HL-60/S4 (cell line): ENCODE measurements around the gene PP2D1.
"Not testable (repeated sequence)": the region's sequence is repeated elsewhere in the genome, so short reads cannot be mapped to it uniquely, and the experiment has no call there.

Source experiments
- in situ Hi-C: fragments of 300-500 bp; cut with MboI; formaldehyde crosslinking; loops from 2 replicates; pipeline ENCODE4 v1.14.3; 2022; ENCODE audit warnings: low sequenced_read_pairs

The PP2D1 gene

DNA sequence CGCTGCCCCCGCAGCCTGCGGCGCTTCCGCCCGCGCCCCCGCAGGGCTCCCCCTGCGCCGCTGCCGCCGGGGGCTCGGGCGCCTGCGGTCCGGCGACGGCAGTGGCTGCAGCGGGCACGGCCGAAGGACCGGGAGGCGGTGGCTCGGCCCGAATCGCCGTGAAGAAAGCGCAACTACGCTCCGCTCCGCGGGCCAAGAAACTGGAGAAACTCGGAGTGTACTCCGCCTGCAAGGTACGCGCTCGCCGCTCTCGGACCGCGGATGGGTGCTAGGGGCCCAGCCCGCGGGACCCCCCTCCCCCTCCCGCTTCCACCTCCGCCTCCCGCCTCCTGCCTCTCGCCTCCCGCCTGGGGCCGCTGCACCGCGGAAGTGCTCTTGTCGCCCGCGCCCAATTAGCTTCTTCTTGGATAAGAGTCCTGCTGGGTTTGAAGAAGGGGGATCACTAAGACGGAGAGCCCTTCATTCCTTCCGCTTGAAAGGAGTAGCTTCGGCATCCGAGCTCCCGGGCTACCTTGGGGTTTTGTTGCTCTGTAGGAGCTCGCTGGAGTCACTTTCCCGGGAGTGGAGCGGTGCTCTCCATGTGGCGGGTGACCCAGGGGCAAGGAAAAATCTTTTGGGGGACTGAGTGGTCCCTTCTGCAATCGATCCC lies 28.6 kb upstream of the PP2D1 start:
- in situ Hi-C loops = no loop called here

DNA sequence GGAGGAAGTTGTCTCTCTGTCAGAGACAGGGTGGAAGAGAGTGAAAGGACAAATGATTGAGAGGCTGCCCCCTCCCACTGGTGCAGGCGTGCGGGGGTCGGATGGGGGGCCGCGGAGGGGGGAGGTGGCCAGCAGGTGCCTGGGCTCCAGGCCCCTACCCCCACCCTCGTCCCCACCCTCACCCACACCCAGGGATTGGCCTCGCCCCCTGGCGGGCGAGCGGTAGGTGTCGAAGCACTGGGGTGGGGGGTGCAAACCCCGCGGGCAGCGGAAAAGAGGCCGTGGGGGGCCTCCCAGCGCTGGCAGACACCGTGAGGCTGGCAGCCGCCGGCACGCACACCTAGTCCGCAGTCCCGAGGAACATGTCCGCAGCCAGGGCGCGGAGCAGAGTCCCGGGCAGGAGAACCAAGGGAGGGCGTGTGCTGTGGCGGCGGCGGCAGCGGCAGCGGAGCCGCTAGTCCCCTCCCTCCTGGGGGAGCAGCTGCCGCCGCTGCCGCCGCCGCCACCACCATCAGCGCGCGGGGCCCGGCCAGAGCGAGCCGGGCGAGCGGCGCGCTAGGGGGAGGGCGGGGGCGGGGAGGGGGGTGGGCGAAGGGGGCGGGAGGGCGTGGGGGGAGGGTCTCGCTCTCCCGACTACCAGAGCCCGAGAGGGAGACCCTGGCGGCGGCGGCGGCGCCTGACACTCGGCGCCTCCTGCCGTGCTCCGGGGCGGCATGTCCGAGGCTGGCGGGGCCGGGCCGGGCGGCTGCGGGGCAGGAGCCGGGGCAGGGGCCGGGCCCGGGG lies 27.9 kb upstream of the PP2D1 start, which contains the start of gene KAT2B:
KAT2B (plus strand) TSS at position 682 of the 783 bp plus-strand sequence; CDS start at position 714, 32 bp downstream.
- in situ Hi-C loops = no loop called here

DNA sequence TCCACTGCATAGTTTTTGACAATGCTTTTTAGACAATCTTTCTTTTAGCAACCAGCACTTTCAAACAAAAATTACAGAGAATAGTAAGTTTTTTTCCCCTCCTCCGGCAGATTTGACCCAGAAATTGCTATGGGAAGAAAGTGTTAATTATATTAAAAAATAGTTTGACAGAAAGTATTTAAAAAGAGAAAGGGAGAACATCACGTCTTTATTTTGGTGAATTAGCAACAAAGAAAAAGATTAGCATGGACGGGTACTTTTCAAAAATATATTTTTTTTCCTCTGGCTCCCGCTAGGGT lies 27.4 kb upstream of the PP2D1 start:
- in situ Hi-C loops = no loop called here

DNA sequence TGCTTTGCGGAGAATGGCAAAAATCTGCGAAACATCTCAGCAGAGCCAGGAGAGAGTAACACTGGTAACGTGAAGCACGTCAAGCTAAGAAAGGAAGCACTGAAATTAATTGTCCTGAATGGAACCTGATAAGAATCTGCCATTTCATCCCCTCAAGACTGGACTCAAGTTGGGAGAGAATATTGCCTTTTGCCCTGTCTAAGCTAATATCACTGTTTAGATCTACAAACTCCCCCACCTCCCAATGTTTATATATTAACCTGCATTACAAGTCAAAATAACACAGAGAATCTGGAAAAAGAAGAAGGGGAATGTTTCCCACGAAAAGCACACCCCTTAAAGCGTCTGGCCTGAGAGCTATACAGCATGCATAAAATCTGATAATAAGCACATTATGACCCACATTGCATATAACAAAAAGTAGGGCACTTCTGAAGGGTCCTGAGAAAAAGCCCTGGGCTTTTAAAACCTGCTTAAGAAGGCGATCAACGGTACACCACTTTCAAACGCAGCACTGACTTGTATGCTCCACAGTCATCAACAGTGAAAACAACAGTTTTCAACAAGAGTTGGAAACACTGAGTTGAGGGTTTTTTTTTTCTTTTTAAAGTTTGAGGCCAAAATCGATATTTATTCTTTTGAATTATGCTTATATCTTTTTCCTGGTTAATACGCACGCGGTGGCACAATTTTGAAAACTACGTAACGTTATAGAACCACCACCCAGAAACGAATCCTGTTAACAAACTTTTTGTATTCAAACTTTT lies 26.8 kb upstream of the PP2D1 start:
- in situ Hi-C loops = no loop called here

DNA sequence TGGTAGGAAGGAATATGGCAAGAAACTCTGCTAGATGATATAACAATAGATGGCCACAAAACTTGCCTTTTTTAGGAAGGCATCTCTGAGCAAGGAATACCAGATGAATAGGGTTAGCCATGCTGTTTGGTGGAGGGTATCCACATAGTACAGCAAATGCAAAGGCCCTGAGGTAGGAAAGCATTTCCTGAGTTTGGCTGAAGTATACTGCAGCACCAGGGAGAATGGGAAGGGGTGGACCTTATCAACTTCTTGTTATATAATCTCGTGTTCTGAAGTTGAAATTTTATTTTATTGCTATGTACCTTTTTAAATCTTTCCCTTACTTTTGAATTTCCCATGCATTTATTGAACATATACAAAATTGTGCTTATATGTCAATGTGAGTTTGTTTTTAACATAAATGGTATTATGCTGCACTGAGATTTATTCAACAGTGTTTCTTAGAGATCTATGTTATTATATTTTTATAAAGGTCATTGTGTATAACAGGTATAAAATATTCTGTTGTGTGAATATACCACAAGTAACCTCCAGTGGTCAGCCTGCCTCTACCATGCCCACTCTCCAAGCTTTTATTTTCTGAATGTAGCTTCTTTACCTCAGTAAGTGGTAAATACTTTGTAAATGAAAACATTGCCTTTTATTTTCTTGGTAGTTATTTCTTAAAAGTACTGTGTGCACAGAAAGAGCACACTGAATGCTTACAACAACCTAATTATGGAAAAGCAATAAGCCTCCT lies 25.4 kb upstream of the PP2D1 start:
- in situ Hi-C loops = no loop called here

DNA sequence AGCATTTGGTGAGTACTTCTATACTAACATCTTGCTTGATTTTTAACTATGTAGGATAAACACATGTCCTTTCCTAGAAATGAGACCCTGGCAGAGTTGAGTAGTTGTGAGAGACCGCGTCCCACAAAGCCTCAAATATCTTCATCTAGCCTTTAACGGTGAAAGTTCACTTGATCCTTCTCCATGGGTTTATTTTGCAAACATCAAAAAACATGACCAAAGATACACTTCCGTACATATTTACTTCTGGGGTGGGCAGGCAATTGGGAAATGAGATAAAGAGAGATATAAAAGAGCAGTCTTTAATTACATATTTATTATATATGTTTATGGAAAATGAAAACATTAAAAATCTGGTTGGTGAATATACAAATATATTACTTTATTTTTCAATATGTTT lies 23.0 kb upstream of the PP2D1 start:
- in situ Hi-C loops = no loop called here

DNA sequence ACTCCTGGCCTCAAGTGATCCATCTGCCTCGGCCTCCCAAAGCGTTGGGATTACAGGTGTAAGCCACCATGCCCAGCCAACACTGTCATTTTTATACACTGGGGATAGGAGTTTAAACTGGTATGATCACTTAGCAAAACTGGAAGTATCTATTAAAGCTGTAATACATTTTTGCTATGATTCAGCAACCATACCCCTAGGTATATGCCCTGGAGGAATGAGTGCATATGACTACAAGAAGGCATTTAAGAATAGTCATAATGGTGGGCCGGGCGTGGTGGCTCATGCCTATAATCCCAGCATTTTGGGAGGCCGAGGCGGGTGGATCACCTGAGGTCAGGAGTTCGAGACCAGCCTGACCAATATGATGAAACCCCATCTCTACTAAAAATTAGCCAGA lies 19.9 kb upstream of the PP2D1 start:
- in situ Hi-C loops = not testable (repeated sequence)

DNA sequence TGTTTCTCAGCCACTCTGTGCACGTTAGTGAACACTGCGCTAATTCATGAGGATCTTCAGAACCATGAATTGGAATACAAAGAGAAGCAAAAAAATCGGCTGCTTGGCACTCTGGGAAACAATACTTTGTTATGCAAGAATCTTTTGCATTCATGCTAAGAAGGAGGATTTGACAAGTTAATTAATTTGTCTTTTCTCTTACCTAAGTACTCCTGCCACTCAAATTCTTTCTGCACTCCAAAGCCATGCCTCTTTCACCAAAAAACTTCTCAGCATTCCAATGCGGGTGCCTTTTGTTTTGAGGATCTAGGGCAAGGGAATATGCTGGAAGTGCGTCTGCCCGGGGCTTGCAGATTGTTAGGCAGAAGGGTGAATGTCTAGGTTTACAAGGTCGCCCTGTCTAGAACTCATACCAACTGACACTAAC lies 16.9 kb upstream of the PP2D1 start:
- in situ Hi-C loops = no loop called here

DNA sequence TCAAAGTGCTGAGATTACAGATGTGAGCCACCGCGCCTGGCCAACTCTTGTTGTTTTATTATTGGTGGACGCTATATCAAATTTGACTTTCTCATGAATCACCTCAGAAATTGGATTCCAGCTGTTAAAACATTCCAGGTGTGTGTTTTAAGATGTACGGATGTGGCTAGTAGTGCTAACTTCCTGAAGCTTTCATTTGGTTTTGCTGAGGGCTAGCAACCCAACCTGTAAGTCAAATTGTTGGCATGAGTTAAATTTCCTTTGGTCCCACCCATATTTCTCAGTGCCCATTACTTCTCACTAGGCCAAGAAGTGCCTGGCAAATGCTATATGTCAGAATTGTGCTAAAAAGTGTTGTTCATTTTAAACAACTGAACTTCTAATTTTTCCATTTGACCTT lies 15.1 kb upstream of the PP2D1 start:
- in situ Hi-C loops = no loop called here

DNA sequence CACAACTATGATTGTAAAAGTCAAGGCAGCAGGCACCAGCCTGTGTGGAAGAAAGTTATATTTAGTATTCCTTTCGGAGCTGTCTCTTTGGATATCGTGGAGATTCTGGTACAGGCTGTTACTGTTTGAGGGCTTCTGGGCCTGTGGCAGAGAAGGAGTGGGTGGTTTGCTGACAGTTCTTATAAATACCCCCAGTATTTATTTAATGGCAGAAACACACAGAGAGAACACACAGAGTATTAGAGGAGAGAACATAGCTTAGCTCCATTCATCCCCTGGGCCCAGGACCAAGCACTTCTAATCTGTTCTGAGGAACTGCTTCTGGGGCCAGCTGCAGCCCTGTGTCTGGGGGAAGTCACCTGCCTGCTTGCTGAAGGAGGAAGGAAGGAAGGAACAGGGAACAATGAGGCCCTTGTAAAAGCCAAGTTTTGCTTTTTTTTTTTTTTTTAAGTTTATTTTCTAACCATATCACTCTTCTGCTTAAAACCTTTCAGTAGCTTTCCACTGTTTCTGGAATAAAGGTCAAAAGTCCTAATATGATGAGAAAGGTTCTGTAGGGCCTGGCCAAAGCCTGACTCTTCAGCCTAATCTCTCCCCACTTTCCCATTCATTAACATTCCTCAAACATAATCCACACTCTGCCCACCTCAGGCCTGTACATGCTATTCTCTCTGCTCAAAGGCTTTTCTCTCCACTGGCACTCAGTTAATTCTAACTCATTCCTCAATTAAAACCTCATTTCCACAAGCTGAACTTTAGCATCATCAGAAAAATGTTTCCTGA lies 11.8 kb upstream of the PP2D1 start:
- in situ Hi-C loops = no loop called here

DNA sequence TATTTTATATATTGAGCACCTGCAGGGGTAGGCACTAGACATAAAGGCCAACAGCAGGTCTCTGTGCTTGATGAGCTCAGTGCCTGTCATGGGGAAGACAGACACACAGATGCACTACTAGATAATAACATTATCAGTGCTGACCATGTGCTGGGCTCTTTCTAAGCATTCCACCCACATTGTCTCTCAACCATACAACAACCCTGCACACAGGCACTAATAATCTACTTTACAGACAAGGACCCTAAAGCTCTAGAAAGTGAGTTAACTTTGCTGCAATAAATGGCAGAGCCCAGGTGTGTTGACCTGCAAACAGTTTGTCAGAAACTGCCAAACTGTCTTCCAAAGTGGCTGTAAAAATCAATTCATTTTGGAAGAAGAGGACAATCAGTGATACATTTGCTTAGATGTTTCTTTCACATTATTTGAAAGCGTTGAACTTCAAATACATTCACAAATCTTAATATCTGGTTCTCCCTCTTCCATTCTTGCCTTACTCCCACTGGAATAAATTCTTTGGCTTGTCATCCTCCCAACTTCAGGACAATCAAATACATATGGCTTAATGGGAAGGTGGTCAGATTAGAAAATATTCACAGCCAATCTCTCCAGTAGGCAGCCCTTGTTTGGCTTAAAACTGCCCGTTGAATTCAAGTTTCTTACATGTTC lies 11.0 kb upstream of the PP2D1 start:
- in situ Hi-C loops = no loop called here

DNA sequence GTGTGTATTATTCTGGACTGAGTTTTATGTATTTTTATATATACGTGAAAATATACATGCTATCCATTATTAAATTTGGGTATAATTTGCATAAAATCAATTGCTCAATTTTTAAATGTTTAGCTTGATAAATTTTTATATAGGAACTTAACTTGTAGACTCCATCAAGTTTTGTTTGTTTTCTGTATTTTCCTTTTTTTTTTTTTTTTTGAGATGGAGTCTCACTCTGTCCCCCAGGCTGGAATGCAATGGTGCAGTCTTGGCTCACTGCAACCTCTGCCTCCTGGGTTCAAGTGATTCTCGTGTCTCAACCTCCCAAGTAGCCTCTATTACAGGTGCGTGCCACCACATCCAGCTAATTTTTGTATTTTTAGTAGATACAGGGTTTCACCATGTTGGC lies 4.0 kb upstream of the PP2D1 start:
- in situ Hi-C loops = not testable (repeated sequence)

DNA sequence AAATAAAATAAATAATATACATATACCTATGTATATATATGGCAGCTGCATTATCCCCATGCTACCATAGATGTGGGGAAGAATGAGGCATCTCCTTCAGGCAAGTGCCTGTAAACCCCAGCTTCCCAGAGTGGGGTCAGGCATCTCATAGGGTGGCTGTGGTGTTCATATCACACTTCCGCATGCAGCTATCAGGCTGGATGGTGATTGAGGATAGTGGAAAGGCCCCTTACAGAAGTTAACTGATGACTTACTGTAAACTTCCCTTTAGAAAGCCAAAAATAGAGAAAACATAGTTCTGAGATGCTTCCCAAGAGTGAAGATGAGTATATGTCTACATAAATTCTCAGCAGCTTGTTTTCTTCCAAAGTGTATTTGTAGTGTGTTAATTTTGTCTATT lies 3.5 kb upstream of the PP2D1 start:
- in situ Hi-C loops = no loop called here

DNA sequence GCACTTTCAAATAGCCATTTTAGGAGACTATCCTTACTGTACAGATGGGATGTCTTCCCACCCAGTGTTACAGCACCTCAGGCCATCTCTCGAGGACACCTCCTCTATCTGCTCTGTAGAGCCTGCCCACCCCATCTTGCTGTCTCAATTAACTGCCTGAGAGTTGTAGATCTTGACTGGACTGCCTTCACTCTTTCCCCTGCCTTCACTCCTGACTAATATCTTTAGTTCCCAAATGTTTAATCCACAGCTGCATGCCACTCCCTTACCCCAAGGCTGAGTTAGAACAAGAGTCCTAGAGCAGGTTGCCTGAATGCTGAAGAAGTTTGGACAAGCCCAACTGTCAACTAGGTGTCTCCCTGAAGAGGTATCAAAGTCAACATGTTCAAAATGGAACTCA lies 1.3 kb upstream of the PP2D1 start:
- in situ Hi-C loops = no loop called here

DNA sequence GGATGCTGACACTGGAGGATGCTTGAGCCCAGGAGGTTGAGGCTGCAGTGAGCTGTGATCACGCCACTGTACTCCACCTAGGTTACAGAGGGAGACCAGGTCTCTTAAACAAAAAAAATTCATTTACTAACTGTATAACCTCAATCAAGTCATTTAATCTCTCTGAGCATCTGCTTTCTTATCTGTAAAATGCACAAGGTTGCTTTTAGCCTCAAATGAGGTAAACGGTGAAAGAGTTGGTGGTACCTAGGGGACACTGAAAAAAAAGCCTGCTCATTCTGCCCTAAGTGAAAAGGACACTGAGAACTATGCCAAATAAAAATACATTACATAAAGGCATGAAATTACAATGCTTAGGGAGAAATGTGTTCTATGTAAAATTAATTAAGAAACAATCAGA lies 3.4 kb downstream of the PP2D1 start:
- in situ Hi-C loops = no loop called here

DNA sequence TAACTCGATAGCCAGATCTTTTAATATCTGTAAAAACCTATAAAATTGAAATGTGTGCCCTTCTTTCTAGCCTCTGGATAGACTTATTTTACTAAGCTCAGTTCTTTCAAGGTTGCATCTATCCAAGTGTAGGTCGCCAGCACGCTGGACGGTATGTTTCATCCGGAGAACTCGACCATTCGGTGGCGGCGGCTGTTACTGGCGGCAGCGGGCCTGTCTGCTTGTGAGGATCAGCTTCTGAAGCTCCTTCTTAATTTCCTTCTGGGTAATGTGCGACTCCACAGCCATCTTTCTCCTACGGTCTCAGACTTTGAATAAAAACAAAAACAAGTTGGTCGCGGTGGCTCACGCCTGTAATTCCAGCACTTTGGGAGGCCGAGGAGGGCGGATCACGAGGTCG lies 4.1 kb downstream of the PP2D1 start:
- in situ Hi-C loops = no loop called here

DNA sequence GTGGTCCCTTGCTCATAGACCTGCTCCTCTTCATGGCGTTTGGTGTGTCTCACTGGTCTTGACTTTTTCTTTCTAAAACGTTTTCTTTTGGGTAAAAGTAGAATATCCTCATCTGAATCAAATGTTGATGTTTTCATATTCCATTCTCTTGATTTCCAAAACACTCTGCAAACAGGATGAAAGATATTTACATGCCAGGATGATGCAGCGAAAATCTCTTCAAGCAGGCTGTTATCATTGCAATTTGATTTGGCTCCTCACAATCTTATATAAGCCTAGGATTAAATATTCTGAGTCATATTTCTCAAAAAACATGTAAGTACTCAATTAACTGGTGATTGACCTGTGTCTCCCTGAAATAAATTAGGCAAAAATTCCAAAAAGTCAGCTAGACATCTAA lies 10.1 kb downstream of the PP2D1 start:
- in situ Hi-C loops = no loop called here

DNA sequence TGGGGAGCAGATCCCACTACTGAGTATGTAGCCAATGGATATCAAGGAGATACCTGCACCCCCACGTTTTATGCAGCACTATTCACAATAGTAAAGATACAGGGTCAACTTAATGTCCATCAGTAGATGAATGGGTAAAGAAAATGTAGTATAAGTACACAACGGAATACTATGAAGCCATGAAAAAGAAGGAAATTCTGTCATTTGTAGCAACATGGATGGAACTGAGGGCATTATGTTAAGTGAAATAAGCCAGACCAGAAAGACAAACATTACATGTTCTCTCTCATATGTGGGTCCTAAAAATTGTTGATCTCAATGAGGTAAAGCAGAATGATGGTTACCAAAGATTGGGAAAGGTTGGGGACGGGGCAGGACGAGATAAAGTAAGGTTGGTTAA lies 14.6 kb downstream of the PP2D1 start:
- in situ Hi-C loops = no loop called here

DNA sequence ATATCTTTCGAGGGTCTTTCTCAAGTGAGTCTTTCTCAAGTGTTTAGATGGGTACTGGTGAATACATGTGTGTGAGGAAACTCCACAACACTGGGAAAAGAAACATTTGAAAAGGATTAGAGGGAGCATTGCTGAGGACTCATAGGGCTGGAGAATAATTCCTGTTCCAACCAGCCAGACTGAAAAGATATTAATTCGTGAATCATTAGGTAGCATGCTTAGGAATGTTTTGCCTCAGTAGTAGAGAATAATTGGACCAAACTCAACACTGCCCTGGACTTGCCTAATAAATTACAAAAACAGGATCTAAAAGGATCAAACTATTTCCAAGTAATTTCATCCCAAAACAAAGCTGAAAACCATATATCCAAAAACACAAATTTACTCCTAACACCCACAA lies 17.3 kb downstream of the PP2D1 start:
- in situ Hi-C loops = no loop called here

DNA sequence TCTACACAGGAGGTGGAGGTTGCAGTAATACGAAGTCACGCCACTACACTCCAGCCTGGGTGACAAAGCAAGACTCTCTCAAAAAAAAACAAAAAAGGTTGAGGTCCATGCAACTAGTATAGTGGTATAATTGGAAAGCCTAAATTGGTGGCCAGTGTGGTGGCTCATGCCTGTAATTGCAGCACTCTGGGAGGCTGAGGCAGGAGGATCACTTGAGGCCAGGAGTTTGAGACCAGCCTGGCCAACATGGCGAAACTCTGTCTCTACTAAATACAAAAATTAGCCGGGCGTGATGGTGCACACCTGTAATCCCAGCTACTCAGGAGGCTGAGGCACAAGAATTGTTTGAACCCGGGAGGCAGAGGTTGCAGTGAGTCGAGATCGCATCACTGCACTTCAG lies 23.2 kb downstream of the PP2D1 start:
- in situ Hi-C loops = not testable (repeated sequence)
